ENCODE results near the gene RAET1L. TPM values are rescaled to one million over a fixed set of nuclear protein-coding genes. Genes with fewer than 3 reads are reported as not detected.

Gene RAET1L
- total RNA-seq, 1 experiment from 2014 or later, result 1.2 TPM

- intact Hi-C loops (cut with micrococcal nuclease), result no loop called here
- ChIA-PET CTCF (no interaction called here), POLR2A (no interaction called here)
- peaks cover 39% of the 10 kb centered on the region for H3K27me3 Mint-ChIP-seq (ENCODE audit: insufficient read depth, unreplicated experiment)
- H3K36me3 Mint-ChIP-seq (ENCODE audit: insufficient read depth, unreplicated experiment), result peaks cover 12% of the 10 kb centered on the region
- BruUV-seq (replicated peaks), result no TSS peak
- no peak for TF ChIP-seq CTCF (IDR thresholded peaks at IDR 0.05; ENCODE audit: unreplicated experiment)
- peaks cover 17% of the 10 kb centered on the region for H3K9me3 Mint-ChIP-seq (ENCODE audit: unreplicated experiment)
- H3K4me1 Mint-ChIP-seq (ENCODE audit: insufficient read depth, unreplicated experiment), result no peaks in the 10 kb centered on the region
- H3K27ac Mint-ChIP-seq (ENCODE audit: low read depth, unreplicated experiment), result no peak overlapping the region
- DNase-seq (ENCODE audit: unreplicated experiment), result no peak
- no peak overlapping the region for H3K4me3 Mint-ChIP-seq (ENCODE audit: unreplicated experiment)
Measured at GRCh38 chr6:150058986-150059385, 33.7 kb upstream of the RAET1L start.

GRCh38 chr6:150058231-150058792 is 33.0 kb upstream of the RAET1L start:
- Mint-ChIP-seq H3K36me3 (ENCODE audit: insufficient read depth, unreplicated experiment) (peaks cover 8% of the 10 kb centered on the region), H3K9me3 (ENCODE audit: unreplicated experiment) (peaks cover 18% of the 10 kb centered on the region), H3K4me3 (ENCODE audit: unreplicated experiment) (no peak overlapping the region), H3K27ac (ENCODE audit: low read depth, unreplicated experiment) (no peak overlapping the region), H3K4me1 (ENCODE audit: insufficient read depth, unreplicated experiment) (no peaks in the 10 kb centered on the region), H3K27me3 (ENCODE audit: insufficient read depth, unreplicated experiment) (peaks cover 45% of the 10 kb centered on the region)
- CTCF ChIA-PET, result interaction anchor here (0.6 kb wide), 1 partner anchor 16 kb away, joined by 3 read pairs; no protein-coding TSS in a partner anchor
- POLR2A ChIA-PET, result no interaction called here
- BruUV-seq (replicated peaks), result no TSS peak
- intact Hi-C loops (cut with micrococcal nuclease), result no loop called here
- DNase-seq (ENCODE audit: unreplicated experiment), result no peak
- TF ChIP-seq CTCF (IDR thresholded peaks at IDR 0.05; ENCODE audit: unreplicated experiment), result no peak

GRCh38 chr6:150057501-150057951 is 32.2 kb upstream of the RAET1L start:
- H3K36me3 Mint-ChIP-seq (ENCODE audit: insufficient read depth, unreplicated experiment), result peaks cover 8% of the 10 kb centered on the region
- ChIA-PET CTCF (interaction anchor here (0.6 to 1.1 kb wide), 2 partner anchors 13 to 15 kb away, joined by 3 to 4 read pairs; no protein-coding TSS in a partner anchor), POLR2A (no interaction called here)
- no peak overlapping the region for H3K27ac Mint-ChIP-seq (ENCODE audit: low read depth, unreplicated experiment)
- H3K4me1 Mint-ChIP-seq (ENCODE audit: insufficient read depth, unreplicated experiment), result no peaks in the 10 kb centered on the region
- peaks cover 53% of the 10 kb centered on the region for H3K27me3 Mint-ChIP-seq (ENCODE audit: insufficient read depth, unreplicated experiment)
- H3K4me3 Mint-ChIP-seq (ENCODE audit: unreplicated experiment), result no peak overlapping the region
- intact Hi-C loops (cut with micrococcal nuclease), result no loop called here
- no peak for DNase-seq (ENCODE audit: unreplicated experiment)
- TF ChIP-seq CTCF (IDR thresholded peaks at IDR 0.05; ENCODE audit: unreplicated experiment), result no peak
- BruUV-seq (replicated peaks), result no TSS peak
- peaks cover 18% of the 10 kb centered on the region for H3K9me3 Mint-ChIP-seq (ENCODE audit: unreplicated experiment)

GRCh38 chr6:150056916-150057315 is 31.6 kb upstream of the RAET1L start:
- peaks cover 2% of the 10 kb centered on the region for H3K36me3 Mint-ChIP-seq (ENCODE audit: insufficient read depth, unreplicated experiment)
- no peaks in the 10 kb centered on the region for H3K4me1 Mint-ChIP-seq (ENCODE audit: insufficient read depth, unreplicated experiment)
- POLR2A ChIA-PET, result no interaction called here
- peaks cover 59% of the 10 kb centered on the region for H3K27me3 Mint-ChIP-seq (ENCODE audit: insufficient read depth, unreplicated experiment)
- DNase-seq (ENCODE audit: unreplicated experiment), result no peak
- TF ChIP-seq CTCF (IDR thresholded peaks at IDR 0.05; ENCODE audit: unreplicated experiment), result no peak
- BruUV-seq (replicated peaks), result no TSS peak
- peaks cover 18% of the 10 kb centered on the region for H3K9me3 Mint-ChIP-seq (ENCODE audit: unreplicated experiment)
- H3K27ac Mint-ChIP-seq (ENCODE audit: low read depth, unreplicated experiment), result no peak overlapping the region
- intact Hi-C loops (cut with micrococcal nuclease), result no loop called here
- CTCF ChIA-PET, result interaction anchor here (0.6 to 1.1 kb wide), 2 partner anchors 14 to 640 kb away, joined by 3 to 4 read pairs; no protein-coding TSS in a partner anchor
- H3K4me3 Mint-ChIP-seq (ENCODE audit: unreplicated experiment), result no peak overlapping the region
